Liver (tissue), 3 donors: ENCODE results near the gene NEURL1.

ENCODE experiments used
- EGR1 ChIP-seq, 2 donors: IDR thresholded peaks; 2 replicates each; pipeline ENCODE4 v1.6.1; 2016 to 2018; ENCODE audit warnings: antibody characterized with exemption in 2 of 2, low read depth in 2 of 2
- GABPA ChIP-seq, 2 donors: IDR thresholded peaks in 1 of 2; conservative IDR thresholded peaks in 1 of 2; 2 replicates each; pipeline ENCODE4 v1.6.1; 2016; ENCODE audit warnings: antibody characterized with exemption in 2 of 2, mild to moderate bottlenecking in 1 of 2, moderate library complexity in 1 of 2
- JUND ChIP-seq, 2 donors: IDR thresholded peaks; 2 replicates each; pipeline ENCODE4 v1.6.1; 2016; ENCODE audit warnings: antibody characterized with exemption in 2 of 2
- RAD21 ChIP-seq, 2 donors: IDR thresholded peaks; 2 replicates each; pipeline ENCODE4 v1.6.1; 2016; ENCODE audit warnings: antibody characterized with exemption in 2 of 2, mild to moderate bottlenecking in 2 of 2
- SP1 ChIP-seq: IDR thresholded peaks from 2 replicates; pipeline ENCODE4 v1.6.1; 2018; ENCODE audit warnings: antibody characterized with exemption, mild to moderate bottlenecking
- TAF1 ChIP-seq: conservative IDR thresholded peaks from 2 replicates; pipeline ENCODE4 v1.6.1; 2016; ENCODE audit warnings: antibody characterized with exemption, mild to moderate bottlenecking
- TF ChIP-seq, protein P1 (sequence below): fragments of 150-350 bp; IDR thresholded peaks from 2 replicates; pipeline ENCODE4 v1.5.1; 2017; ENCODE audit warnings: improper control_type of control experiment, low read depth, low read length; ENCODE audit not compliant: missing input control
- TF ChIP-seq, protein P2 (sequence below): IDR thresholded peaks from 2 replicates; pipeline ENCODE4 v1.6.1; 2016; ENCODE audit warnings: antibody characterized with exemption, mild to moderate bottlenecking
- TF ChIP-seq, protein P3 (sequence below): IDR thresholded peaks from 2 replicates; pipeline ENCODE4 v1.6.1; 2016; ENCODE audit warnings: antibody characterized with exemption
- TF ChIP-seq, protein P4 (sequence below): IDR thresholded peaks from 2 replicates; pipeline ENCODE4 v1.6.1; 2016; ENCODE audit warnings: antibody characterized with exemption
- TF ChIP-seq, protein P5 (sequence below): IDR thresholded peaks from 2 replicates; pipeline ENCODE4 v1.6.1; 2016; ENCODE audit warnings: antibody characterized with exemption
- donor health status: healthy.
- donor health status: healthy.

DNA sequence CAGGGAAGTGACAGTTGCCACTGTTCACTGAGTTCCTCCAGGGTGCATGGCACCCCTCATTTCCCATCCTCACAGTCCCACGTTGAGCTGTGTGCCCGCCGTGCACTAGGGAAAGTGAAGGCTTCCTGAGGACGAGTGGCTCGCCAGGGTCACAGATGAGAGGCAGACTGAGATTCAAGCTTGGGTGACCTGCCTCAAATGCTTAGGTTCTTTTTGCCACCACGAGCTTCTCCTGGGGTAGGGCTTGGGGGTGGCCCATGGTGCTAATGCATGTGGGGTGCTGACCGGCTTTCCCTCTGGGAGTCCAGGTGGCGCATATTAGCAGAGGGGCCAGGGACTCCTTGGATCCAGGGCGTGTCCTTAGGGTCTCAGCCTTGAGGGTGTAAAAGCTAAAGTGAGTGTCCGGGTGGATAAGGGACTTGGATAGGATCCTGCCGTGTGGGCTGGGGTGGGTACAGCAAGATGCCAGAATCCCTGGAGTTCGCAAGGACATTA, 43.3 kb upstream of the NEURL1 start:
- TF ChIP-seq, protein P1, sequence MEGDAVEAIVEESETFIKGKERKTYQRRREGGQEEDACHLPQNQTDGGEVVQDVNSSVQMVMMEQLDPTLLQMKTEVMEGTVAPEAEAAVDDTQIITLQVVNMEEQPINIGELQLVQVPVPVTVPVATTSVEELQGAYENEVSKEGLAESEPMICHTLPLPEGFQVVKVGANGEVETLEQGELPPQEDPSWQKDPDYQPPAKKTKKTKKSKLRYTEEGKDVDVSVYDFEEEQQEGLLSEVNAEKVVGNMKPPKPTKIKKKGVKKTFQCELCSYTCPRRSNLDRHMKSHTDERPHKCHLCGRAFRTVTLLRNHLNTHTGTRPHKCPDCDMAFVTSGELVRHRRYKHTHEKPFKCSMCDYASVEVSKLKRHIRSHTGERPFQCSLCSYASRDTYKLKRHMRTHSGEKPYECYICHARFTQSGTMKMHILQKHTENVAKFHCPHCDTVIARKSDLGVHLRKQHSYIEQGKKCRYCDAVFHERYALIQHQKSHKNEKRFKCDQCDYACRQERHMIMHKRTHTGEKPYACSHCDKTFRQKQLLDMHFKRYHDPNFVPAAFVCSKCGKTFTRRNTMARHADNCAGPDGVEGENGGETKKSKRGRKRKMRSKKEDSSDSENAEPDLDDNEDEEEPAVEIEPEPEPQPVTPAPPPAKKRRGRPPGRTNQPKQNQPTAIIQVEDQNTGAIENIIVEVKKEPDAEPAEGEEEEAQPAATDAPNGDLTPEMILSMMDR, result no peak
- TF ChIP-seq, protein P2, sequence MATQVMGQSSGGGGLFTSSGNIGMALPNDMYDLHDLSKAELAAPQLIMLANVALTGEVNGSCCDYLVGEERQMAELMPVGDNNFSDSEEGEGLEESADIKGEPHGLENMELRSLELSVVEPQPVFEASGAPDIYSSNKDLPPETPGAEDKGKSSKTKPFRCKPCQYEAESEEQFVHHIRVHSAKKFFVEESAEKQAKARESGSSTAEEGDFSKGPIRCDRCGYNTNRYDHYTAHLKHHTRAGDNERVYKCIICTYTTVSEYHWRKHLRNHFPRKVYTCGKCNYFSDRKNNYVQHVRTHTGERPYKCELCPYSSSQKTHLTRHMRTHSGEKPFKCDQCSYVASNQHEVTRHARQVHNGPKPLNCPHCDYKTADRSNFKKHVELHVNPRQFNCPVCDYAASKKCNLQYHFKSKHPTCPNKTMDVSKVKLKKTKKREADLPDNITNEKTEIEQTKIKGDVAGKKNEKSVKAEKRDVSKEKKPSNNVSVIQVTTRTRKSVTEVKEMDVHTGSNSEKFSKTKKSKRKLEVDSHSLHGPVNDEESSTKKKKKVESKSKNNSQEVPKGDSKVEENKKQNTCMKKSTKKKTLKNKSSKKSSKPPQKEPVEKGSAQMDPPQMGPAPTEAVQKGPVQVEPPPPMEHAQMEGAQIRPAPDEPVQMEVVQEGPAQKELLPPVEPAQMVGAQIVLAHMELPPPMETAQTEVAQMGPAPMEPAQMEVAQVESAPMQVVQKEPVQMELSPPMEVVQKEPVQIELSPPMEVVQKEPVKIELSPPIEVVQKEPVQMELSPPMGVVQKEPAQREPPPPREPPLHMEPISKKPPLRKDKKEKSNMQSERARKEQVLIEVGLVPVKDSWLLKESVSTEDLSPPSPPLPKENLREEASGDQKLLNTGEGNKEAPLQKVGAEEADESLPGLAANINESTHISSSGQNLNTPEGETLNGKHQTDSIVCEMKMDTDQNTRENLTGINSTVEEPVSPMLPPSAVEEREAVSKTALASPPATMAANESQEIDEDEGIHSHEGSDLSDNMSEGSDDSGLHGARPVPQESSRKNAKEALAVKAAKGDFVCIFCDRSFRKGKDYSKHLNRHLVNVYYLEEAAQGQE, result no peak
- TF ChIP-seq TAF1 (no peak), GABPA (IDR thresholded peaks at IDR 0.05 in 1 of 2, conservative IDR thresholded peaks at IDR 0.05 in 1 of 2) (no peak), RAD21 (IDR thresholded peaks at IDR 0.05) (no peak), JUND (IDR thresholded peaks at IDR 0.05) (no peak), EGR1 (IDR thresholded peaks at IDR 0.05; ENCODE audit: low read depth in 2 of 2) (no peak), SP1 (no peak)
- TF ChIP-seq, protein P3, sequence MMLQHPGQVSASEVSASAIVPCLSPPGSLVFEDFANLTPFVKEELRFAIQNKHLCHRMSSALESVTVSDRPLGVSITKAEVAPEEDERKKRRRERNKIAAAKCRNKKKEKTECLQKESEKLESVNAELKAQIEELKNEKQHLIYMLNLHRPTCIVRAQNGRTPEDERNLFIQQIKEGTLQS, result no peak
- TF ChIP-seq, protein P4, sequence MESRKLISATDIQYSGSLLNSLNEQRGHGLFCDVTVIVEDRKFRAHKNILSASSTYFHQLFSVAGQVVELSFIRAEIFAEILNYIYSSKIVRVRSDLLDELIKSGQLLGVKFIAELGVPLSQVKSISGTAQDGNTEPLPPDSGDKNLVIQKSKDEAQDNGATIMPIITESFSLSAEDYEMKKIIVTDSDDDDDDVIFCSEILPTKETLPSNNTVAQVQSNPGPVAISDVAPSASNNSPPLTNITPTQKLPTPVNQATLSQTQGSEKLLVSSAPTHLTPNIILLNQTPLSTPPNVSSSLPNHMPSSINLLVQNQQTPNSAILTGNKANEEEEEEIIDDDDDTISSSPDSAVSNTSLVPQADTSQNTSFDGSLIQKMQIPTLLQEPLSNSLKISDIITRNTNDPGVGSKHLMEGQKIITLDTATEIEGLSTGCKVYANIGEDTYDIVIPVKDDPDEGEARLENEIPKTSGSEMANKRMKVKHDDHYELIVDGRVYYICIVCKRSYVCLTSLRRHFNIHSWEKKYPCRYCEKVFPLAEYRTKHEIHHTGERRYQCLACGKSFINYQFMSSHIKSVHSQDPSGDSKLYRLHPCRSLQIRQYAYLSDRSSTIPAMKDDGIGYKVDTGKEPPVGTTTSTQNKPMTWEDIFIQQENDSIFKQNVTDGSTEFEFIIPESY, result no peak
- TF ChIP-seq, protein P5, sequence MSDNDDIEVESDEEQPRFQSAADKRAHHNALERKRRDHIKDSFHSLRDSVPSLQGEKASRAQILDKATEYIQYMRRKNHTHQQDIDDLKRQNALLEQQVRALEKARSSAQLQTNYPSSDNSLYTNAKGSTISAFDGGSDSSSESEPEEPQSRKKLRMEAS, result no peak
